GM19193 (cell line): ENCODE measurements around the gene SMIM28.

ENCODE experiments used
- POLR2A ChIP-seq: IDR thresholded peaks from 4 replicates; pipeline ENCODE4 v1.6.1; 2011; ENCODE audit not compliant: insufficient read depth, insufficient read length; ENCODE audit errors: extremely low read depth

SMIM28 gene

GRCh38 chr6:138410972-138411880, 33.5 kb downstream of the SMIM28 start:
- TF ChIP-seq POLR2A = no peak

GRCh38 chr6:138415125-138415524, 37.4 kb downstream of the SMIM28 start:
- no peak for TF ChIP-seq POLR2A

GRCh38 chr6:138416206-138416605, 38.5 kb downstream of the SMIM28 start:
- TF ChIP-seq POLR2A = no peak

GRCh38 chr6:138417493-138418117, 39.9 kb downstream of the SMIM28 start:
- no peak for TF ChIP-seq POLR2A

- no peak for TF ChIP-seq POLR2A
Measured at GRCh38 chr6:138418118-138418742, 40.5 kb downstream of the SMIM28 start.

GRCh38 chr6:138419766-138420165, 42.1 kb downstream of the SMIM28 start:
- TF ChIP-seq POLR2A = no peak

- no peak for TF ChIP-seq POLR2A
Measured at GRCh38 chr6:138420356-138420755, 42.7 kb downstream of the SMIM28 start.

GRCh38 chr6:138421089-138421488, 43.4 kb downstream of the SMIM28 start:
- TF ChIP-seq POLR2A = no peak

- no peak for TF ChIP-seq POLR2A
Measured at GRCh38 chr6:138421608-138422007, 43.9 kb downstream of the SMIM28 start.

GRCh38 chr6:138422861-138423260, 45.2 kb downstream of the SMIM28 start:
- no peak for TF ChIP-seq POLR2A

GRCh38 chr6:138424004-138424904, 46.5 kb downstream of the SMIM28 start:
- TF ChIP-seq POLR2A = no peak

GRCh38 chr6:138426500-138427123, 48.9 kb downstream of the SMIM28 start:
- no peak for TF ChIP-seq POLR2A

GRCh38 chr6:138427701-138428100, 50.0 kb downstream of the SMIM28 start:
- TF ChIP-seq POLR2A = no peak

- TF ChIP-seq POLR2A = no peak
Measured at GRCh38 chr6:138428944-138429598, 51.4 kb downstream of the SMIM28 start.
